Fibroblast of skin of abdomen (primary cell): ENCODE results near the gene SEPTIN1.
"Not testable (repeated sequence)": the region's sequence is repeated elsewhere in the genome, so short reads cannot be mapped to it uniquely, and the experiment has no call there.

Experiments
- DNase-seq: peaks from one replicate; pipeline ENCODE4 v3.0.0-alpha.2; 2013

Gene SEPTIN1

DNA sequence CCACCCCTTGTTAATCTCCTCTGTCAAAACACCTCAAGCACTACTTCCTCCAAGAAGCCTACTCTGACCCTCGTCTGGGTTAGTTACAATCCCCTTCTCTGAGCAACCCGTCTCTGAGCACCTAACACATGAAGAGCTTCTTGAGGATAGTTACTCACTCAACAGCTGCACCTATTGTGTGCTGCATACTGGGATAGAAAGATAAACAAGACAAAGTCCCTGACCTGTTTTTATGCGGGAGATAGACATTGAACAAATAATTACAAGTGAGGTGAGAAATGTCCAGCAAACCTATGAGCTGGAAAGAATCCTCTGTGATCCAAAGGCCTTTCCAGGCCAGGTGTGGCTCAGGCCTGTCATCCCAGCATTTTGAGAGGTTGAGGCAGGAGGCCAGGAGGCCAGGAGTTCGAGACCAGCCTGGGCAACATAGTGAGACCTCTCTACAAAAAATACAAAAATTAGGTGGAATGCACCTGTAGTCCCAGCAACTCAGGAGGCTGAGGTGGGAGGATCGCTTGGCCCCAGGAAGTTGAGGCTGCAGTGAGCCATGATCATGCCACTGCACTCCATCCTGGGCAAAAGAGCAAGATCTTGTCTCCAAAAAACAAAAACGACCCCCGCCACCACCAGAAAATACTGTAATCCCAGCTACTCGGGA is 19.5 kb upstream of the SEPTIN1 start:
- DNase-seq = no peak

DNA sequence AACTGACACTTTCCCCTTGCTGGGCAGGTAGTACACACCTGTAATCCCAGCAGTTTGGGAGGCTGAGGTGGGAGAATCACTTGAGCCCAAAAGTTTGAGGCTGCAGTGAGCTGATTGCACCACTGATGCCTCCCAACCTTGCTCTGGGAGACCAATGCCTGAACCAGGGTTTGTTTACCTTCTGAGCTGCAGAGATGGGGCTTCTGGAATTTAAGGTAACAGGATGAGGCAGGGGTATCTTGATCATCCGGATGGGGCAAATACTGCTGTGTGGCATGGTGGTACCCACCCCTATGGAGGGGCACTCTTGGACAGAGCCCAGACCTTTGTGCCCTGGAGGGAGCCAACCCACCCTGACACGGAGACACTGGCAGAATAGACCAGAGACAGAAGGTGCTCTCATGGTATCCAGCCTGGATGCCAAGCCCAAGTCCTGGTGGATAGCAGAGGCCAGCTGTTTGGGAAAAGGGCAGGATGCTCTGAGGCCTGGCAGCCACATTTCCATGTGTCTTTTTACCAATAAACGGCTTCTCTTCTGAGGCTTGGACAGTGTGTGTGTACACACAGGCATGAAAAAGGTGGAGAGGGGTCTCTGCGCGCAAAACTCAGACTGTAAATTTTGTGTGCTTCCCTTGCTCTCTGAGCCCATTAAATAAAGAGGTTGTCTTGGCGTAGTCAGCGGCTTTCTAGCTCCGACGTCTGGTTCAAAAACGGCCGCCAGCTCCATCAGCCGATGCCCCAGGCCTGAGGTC is 17.2 kb upstream of the SEPTIN1 start:
- no peak for DNase-seq

DNA sequence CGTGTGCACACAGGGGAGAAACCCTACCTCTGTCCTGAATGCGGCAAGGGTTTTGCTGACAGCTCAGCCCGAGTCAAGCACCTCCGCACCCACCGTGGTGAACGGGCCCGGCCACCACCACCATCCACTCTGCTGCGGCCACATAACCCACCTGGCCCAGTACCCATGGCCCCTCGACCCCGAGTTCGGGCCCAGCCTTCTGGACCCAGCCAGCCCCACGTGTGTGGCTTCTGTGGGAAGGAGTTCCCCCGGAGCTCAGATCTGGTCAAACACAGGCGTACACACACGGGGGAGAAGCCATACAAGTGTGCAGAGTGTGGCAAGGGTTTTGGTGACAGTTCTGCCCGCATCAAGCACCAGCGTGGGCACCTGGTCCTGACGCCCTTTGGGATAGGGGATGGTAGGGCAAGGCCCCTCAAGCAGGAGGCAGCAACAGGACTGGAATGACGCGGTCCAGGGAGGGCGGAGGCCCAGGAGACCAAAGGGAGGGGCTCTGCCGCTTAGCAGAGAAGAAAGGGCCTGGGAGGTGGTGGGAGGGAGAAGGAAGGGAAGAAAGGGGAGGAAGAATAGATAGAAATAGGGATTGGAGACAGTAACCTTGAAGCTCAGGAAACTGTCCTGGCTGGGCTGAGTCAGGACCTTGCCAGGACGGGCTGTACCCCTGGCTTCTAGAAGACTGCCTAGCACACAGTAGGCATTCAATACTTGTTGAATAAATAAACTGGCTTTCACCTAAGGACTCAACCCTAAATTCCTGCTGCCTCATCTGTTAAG is 16.5 kb upstream of the SEPTIN1 start:
- no peak for DNase-seq

DNA sequence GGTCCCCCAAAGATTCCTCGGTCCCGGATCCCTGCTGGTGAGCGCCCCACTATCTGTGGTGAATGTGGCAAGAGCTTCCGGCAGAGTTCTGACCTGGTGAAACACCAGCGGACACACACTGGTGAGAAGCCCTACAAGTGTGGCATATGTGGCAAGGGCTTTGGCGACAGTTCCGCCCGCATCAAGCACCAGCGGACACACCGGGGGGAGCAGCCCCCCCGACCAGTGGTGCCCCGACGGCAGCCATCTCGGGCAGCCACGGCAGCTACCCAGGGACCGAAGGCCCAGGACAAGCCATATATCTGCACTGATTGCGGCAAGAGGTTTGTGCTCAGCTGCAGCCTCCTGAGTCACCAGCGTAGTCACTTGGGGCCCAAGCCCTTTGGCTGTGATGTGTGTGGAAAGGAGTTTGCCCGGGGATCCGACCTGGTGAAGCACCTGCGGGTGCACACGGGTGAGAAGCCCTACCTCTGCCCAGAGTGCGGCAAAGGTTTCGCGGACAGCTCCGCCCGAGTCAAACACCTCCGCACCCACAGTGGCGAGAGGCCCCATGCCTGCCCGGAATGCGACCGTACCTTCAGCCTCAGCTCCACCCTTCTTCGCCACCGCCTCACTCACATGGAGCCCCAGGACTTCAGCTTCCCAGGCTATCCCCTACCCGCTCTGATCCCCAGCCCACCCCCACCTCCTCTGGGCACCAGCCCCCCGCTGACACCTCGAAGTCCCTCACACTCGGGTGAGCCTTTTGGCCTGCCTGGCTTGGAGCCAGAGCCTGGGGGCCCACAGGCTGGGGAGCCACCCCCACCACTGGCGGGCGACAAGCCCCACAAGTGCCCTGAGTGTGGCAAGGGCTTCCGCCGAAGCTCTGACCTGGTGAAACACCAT is 15.7 kb upstream of the SEPTIN1 start:
- DNase-seq = no peak

DNA sequence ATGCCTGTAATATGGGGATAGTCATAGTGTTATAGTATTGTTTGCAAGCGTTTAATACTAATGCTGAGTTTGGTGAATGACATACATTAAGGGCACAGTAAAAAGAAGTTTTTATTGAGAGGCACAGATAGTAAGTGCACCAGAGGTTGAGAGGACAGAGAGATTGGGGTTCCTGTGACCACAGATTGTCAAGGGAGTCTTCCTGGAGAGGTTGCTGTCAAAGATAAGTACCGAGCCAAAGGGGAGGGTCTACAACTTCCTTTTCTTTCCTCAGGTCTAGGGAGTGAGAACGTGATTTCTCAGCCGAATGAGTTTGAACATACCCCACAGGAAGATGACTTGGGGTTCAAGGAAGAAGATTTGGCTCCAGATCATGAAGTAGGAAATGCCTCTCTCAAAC is 14.7 kb upstream of the SEPTIN1 start:
- no peak for DNase-seq

DNA sequence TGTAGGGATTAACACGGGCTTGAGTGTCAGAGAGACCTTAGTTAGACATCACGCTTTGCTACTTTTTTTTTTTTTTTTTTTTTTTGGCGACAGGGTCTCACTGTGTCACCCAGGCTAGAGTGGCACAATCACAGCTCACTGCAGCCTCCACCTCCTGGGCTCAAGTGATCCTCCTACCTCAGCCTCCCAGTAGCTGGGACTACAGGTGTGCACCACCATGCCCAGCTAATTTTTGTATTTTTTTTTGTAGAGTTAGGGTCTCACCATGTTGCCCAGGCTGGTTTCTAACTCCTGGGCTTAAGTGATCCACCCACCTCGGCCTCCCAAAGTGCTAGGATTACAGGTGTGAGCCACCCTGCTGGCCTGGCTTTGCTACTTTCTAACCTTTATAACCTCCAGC is 14.3 kb upstream of the SEPTIN1 start:
- DNase-seq = not testable (repeated sequence)

DNA sequence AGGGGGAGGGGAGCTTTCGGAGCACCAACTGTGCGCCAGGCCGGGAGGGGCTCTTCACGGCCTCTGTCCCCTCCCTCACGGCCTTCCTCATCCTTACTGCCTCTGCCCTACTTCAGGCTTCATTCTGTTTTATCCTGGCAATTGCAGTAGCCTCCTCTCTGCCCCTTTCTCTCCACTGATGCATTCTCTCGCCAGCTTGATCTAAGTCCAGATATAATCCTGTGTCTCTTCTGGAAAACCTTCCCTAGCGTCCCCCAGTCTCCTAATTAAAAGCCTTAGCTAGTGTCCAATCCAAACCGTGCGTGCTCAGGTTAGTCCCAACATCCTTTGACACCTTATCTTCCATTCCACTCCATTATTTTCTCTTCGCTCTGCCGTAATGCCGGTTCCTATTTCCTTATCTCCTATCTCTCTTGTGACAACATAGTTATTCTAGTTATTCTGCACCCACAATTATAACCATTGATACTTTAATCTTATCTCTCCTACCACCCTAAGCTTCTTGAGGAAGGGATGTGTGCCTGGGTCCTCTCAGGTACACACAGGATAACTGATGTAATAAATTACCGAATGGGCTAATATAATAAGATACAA is 13.7 kb upstream of the SEPTIN1 start:
- DNase-seq = no peak

DNA sequence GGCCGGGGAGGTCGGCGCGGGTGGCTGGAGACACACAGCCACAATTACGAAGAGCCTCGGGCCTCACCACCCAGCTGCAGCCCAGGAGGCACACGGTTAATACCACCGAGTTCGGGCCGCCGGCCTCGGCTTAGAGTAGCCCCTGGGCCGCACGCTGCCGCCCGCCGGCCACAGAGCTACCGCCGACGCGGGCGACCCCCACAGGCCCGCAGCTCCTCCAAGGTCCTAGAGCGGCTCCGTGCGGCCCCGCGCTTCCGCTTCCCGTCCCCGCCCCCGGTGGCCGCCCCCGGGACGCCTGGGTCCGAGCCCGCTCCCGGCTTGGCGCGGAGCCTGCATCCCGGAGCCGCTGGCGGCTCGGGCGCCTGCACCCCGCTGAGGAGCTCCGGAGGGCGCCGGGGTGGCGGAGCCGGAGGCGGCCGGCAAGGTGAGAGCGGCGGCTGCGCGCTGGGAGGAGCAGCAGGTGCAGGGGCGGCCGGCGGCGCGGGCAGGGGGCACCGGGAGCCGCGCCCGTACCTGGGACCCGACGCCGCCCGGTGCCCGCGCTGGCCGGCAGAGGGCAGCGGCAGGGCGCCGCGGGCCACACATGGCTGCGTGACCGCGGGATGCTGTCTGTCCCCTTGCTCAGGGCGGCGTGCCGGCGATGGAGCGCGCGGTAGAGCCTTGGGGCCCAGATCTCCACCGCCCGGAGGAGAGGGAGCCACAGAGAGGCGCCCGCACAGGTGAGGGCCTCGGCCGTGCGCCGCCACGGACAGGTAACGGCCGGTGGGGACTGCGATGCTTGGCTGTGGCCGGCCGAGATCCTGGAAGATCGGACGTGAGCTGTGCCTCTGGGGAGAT is 13.0 kb upstream of the SEPTIN1 start, which contains the start of gene ZNF48:
TSS of gene ZNF48 (plus strand) at position 266 of the 837 bp plus-strand sequence. CDS start at position 641, 375 bp downstream.
- DNase-seq = peak; percentile 88

DNA sequence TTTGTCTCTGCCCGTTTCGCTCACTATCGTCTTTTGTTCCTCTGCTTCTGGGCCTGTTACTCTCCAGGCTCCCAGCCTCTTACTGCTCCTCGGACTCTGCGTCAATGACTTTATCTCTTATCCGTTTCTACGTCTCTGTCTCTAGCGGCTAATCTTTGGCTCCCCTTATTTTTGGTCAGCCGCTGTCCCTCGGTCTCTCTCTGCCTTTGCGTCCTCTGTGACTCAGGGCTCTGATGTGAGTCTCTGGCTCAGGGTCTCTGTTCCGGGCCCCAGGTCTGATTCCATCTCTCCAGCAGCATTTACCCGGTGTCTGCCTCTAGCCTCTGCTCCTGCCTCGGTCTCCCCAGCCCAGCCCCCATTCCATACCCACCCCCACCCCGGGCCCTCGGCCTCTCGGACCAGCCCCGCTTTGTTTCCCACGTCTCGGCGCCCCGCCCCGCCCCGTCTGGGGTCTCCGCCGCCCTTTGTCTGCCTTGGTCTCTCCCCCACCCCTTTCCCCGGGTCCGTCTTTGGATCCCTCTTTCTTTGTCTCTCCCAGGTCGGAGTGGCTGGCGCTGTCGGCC is 12.3 kb upstream of the SEPTIN1 start:
- DNase-seq = peak; percentile 12

DNA sequence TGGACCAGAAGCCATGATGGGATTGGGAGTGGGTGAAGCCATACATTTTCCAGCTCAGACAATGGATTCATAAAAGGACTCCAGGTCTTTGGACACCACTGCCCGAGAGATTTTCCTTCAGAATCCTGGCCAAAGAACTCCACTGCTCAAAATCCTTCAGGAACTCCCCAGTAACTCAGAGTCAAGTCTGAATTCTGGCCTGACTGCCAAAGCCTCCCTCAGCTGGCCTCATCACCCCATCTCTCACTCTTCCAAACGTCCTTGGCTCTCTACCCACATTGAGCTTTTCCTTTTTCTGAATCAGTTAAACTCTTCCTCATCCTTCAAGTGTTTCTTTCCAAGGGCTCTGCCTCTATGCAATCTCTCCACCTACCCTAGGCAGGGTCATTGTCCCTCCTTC is 1.2 kb upstream of the SEPTIN1 start:
- DNase-seq = no peak

DNA sequence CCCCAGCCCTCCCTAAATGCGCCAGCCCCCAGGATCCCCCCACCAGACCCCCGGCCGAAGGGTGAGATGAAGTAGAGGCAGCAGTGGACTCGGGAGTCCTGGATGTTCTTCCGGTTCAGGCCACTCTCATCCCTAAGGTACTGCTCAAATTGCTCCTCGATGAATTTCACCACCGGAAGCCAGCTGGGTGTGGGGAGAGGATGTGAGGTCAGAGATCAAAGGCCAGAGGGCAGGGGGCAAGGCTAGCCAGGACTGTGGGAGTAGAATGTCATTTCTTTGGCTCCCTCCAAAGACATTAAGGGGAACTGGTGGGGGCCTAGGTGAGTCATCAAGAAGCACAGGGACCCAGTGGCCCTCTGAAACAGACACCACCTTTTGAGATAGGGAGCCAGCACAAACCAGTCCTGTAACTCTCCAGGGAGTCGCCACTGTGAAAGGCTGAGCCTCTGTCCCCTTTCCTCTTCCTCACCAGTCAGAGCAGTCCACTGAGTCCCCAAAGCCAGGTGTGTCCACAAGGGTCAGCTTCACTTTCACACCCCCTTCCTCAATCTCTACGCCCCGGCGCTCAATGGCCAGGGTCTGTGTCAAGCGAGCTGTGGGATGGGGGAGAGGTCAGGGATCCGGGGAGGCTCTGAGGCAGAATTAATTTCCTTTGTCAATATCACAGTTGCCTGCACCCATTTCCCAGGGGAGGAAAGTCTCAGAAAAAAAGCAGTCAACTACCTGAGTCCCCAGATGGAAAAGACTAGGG is 895 bp downstream of the SEPTIN1 start:
- no peak for DNase-seq

DNA sequence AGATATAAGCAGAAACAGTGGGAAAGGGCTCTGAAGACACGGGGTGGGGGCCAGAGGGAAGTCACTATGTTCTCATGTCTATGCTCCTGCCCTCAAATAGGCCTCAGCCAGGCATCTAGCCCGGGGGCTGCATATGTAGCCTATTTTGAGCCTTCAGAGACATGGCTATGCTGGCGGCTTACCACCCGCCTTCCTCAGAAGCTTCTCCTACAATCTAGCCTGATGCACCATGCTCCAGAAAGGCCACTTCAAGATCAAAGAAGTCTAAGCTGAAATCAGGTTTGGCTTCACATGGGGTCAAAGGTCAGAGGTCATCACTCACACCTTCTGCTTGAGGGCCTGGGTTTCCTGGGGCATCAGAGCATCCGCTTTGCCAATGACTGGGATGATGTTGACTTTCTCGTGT is 1.6 kb downstream of the SEPTIN1 start:
- no peak for DNase-seq

DNA sequence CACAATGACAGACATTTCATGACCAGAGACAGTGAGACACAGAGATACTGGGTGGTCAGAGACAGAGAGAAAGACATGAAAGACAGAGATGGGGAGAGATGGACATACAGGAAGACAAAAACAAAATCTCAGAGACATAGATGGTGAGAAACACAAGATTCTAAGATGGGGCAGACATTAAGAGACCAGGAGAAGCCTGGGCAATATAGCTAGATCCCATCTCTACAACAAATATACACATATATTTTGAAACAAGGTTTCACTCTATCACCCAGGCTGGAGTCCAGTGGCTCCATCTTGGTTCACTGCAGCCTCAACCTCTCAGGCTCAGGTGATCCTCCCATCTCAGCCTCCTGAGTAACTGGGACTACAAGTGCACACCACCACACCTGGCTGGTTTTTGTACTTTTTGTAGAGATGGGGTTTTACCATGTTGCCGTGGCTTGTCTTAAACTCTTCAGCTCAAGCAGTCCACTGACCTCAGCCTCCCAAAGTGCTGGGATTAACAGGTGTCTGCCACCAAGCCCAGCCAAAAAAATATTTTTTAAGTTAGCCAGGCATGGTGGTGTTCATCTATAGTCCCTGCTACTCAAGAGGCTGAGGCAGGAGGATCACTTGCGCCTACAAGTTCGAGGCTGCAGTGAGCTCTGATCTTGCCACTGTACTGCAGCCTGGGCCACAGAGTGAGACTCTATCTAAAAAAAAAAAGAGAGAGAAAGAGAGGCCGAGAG is 2.1 kb downstream of the SEPTIN1 start:
- DNase-seq = no peak

DNA sequence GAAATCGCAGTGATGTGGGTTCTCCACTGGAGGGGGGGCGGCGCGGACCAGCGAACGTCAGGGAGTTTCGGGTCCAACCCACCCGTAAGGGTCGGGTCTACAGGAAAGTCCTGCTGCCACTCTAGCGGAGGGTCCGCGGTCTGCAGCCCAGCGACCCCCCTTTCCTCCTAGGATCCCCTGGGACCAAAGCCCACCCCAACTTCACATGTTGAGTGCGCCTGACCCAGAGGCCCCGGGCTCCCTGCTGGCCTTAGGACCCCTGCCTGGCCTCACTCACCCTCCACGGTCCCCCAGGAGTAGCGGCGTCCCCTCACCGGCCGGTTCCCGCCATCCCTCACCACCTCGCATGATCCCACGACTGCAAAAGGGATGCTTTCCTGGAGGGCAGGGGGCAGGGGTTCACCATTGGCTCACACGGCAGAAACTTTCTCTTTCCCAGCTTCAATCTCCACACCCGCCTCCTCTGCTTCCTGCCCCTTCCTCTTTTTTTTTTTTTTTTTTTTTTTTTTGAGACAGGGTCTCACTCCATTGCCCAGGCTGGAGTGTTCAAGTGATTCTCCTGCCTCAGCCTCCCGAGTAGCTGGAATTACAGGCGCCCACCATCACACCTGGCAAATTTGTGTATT is 3.1 kb downstream of the SEPTIN1 start:
- DNase-seq = no peak

DNA sequence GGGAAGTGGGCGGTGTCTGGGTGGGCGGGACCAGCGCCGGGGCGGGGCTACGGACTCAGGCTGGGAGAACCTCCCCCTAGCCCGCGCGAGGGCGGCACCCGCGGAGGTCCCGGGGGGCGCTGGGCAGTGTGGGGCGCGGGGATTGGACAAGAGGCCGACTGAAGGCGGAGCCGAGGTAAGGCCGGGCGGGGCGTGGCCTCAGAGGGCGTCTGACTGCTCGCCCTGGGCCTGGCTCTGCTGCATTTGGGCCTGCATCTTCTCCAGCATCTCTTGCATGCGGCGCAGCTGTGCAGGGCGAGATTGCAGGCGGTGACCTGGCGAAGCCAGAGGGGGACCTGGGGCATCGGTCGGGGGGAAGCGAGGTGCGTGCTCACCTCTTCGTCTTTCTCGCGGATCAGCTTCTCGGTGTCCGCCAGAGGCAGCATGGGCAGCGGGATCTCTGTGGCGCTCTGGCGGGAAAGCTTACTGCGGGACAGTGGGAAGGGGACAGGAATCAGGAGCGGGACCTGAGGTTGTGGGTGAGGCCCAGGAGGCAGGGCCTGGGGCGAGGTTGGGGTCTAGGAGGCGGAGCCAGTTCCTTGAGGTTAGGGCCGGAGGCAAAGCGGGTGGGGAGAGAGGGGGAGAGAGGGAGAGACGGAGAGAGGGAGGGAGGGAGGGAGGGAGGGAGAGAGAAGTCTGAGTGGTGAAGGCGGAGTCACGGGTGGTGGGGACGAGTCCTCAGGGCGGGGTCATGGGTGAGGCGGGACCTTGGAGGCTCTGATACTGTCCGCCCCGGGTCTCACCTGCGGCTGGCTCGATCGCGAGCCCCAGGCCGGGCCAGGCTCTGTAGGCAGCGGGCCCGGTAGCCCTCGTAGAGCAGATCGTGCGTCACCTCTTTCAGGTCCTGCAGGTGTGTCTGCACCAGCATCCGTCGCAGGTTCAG is 3.9 kb downstream of the SEPTIN1 start:
- DNase-seq = peak; percentile 98

DNA sequence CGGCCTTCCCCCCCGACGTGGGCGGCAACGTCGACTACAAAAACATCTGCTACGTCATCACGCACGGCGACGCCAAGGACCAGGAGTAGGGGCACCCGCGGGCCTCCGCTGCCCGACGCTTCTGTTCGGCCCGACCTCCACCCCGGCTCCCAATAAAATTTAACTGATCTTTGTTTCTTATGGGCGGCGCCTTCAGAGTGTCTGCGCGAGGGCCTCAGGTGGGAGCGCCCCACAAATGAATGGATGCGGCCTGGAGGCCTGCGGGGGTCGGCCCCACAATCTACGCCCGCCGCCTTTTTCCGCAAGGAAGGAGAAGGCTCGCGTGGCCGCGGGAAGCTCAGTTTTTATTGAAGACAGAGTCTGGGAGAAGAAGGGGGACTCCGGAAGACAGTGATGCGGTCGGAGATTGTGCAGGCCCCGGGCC is 4.5 kb downstream of the SEPTIN1 start:
- DNase-seq = peak; percentile 90

DNA sequence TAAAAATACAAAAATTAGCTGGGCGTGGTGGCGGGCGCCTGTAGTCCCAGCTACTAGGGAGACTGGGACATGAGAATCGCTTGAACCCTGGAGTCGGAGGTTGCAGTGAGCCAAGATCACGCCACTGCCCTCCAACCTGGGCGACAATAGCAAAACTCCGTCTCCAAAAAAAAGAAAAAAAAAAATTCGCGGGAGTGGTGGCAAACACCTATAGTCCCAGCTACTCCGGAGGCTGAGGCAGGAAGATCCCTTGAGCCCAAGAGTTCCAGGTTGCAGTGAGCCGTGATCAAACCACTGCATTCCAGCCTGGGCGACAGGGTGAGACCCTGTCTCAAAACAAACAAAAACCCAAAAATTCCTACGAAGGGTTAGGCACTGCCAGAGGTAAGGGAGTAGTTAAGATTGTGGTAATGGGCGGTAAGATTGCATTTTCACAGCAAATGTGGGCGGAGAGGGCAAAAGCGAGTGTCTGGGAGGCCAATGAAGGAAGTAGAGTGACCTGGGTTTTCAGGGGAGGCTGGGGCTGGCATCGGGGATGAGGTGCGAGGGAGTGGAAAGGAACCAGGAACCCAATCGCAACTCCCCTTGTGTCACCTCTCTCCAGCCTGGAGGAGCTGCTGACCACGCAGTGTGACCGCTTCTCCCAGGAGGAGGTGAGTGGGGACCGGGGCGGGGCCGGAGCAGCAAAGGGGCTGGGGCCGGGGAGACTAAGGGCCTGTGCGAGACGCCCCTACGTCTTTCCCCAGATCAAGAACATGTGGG is 5.1 kb downstream of the SEPTIN1 start:
- DNase-seq = no peak
